Adrenal gland (tissue), 12 donors: ENCODE measurements around the gene ASCC1. TPM values are rescaled to one million over a fixed set of nuclear protein-coding genes. Genes with fewer than 3 reads are reported as not detected.

Source experiments
- DNase-seq, 7 donors: peaks; one replicate each; pipeline ENCODE4 v3.0.0-alpha.2; 2019 to 2020
- H3K27ac ChIP-seq, 5 donors: fragments of 200-600 bp; sonication (generic) in 4 of 5; 1 replicate in 3 of 5; 2 replicates in 2 of 5; pipeline versions ENCODE4 v1.5.1 to v1.8.0; 2016 to 2020; ENCODE audit warnings: mild to moderate bottlenecking in 1 of 5
- H3K27me3 ChIP-seq: fragments of 200-600 bp; 2 replicates; pipeline ENCODE4 v1.8.0; 2021
- H3K36me3 ChIP-seq, 2 donors: fragments of 200-600 bp; replicated peaks in 1 of 2; 1 replicate in 1 of 2; 2 replicates in 1 of 2; pipeline versions ENCODE4 v1.5.1 to v1.8.0; 2018 to 2022
- H3K4me1 ChIP-seq, 2 donors: fragments of 200-600 bp; replicated peaks in 1 of 2; 1 replicate in 1 of 2; 2 replicates in 1 of 2; pipeline versions ENCODE4 v1.5.1 to v1.8.0; 2018 to 2021
- H3K4me3 ChIP-seq, 4 donors: fragments of 200-600 bp; sonication (generic) in 3 of 4; one replicate each; pipeline ENCODE4 v1.5.1; 2016 to 2018
- H3K9me3 ChIP-seq, 3 donors: fragments of 200-600 bp; sonication (generic) in 1 of 3; replicated peaks in 1 of 3; 1 replicate in 2 of 3; 2 replicates in 1 of 3; pipeline versions ENCODE4 v1.5.1 to v1.8.0; 2016 to 2021
- POLR2A ChIP-seq, 2 donors: fragments of 450-650 bp; IDR thresholded peaks; one replicate each; pipeline ENCODE4 v1.6.1; 2017; ENCODE audit warnings: antibody characterized with exemption in 2 of 2, mild to moderate bottlenecking in 2 of 2, moderate library complexity in 1 of 2
- WGBS, 4 donors: extraction: QIAGEN DNeasy Blood & Tissue Kit in 2 of 4; methylation state at CpG; one replicate each; pipeline versions ENCODE4 v1.1.5 to v1.1.7; 2013 to 2017; 5-methylcytosine and 5-hydroxymethylcytosine counted together
- intact Hi-C, 2 donors: fragments of 100-400 bp; cut with DNase I; formaldehyde crosslinking; loops; one replicate each; pipeline versions ENCODE4 v1.14.1 to v1.15.0; 2022 to 2023
- polyA plus RNA-seq, 3 donors: library from polyadenylated mRNA; stranded (reverse); fragments of 200-250 nt in 2 of 3; fragments of 350-450 nt in 1 of 3; fragmentation: Illumina TruSeq in 1 of 3; extraction: RNeasy Lipid Tissue Mini Kit (QIAGEN cat#74804) in 1 of 3; gene quantifications; one replicate each; pipeline ENCODE4 v1.2.3, GENCODE V29; 2013 to 2014
- total RNA-seq, 9 donors: library from RNA; depleted of rRNA in 4 of 9; stranded (reverse); fragments of >200 nt in 4 of 9; fragments of 120-200 nt in 1 of 9; fragmentation: NEBNext Ultra II Directional in 1 of 9; extraction: Animal tissue kit (Norgen Biotek cat#: 25700) in 1 of 9; gene quantifications; one replicate each; pipeline versions ENCODE4 v1.1.0 to v1.2.4, GENCODE V29; 2013 to 2023
- TF ChIP-seq, protein P1 (sequence below), 6 experiments: fragments of 450-650 bp in 4 of 6; fragments of 200-600 bp in 2 of 6; sonication (generic) in 1 of 6; IDR thresholded peaks; 1 replicate in 5 of 6; 2 replicates in 1 of 6; pipeline versions ENCODE4 v1.5.1 to v1.8.0; 2016 to 2021; ENCODE audit warnings: antibody characterized with exemption in 6 of 6, mild to moderate bottlenecking in 2 of 6, moderate library complexity in 1 of 6
- donor health status: healthy with polysubstance abuse.
- donor health status: Bipolar disorder and iron deficiency.
- donor health status: DM: yes; HTN: yes; CAD: no.
- donor health status: DM: no; HTN: no; CAD: no.
- donor health status: DM: no; HTN: no; CAD: no.
- donor health status: DM: yes; HTN: yes; CAD: no.

ASCC1 gene
- total and polyA plus RNA-seq, 12 donors = 9.7 to 101 (median 36.7) TPM

DNA sequence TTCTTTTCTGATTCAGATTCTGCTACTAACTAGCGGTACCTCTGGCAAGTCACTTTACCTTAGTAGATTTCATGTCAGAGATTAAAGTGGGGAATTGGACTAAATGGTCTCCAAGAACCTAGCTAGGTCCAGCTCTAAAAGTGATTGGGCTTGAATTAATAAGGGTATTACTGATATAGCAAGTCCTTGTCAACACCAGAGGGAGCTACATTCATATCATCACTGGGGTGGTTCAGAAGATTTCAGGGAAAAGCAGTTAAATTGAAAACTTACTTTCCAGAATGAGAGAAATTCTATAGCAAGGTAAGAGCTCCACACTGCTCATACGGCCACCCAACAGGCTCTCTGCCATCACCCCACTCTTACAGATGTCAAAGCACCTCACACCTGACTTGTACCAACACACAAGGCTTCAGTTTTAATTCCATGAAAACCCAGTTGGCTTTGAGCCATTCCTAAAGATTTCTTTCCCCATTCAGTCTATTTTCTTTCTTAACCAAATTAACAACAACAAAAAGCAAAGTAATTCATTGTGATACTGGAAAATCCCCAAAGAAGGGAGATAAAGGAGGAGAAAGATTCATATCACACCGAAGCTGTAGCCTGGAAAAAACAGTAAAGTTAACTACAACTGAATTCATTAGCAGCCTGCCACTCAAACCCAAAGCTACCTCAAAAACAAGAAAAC is 89.7 kb downstream of the ASCC1 start:
- intact Hi-C loops = loop anchor here (10.0 kb wide), 2 partner anchors 98 to 208 kb away; no protein-coding TSS in a partner anchor
- Histone ChIP-seq H3K4me1 (peaks cover 4 to 17% of the 10 kb centered on the region in 2 donors), H3K36me3 (no peaks in the 10 kb centered on the region), H3K9me3 (no peaks in the 10 kb centered on the region), H3K27me3 (no peaks in the 10 kb centered on the region), H3K4me3 (no peak overlapping the region), H3K27ac (no peak overlapping the region)
- 77 to 84% (median 82%) methylated on average over 3 of the region's 3 CpGs for WGBS, 4 donors
- DNase-seq = peak in 2 of 7 donors; percentile 16 to 30
- TF ChIP-seq, protein P1, sequence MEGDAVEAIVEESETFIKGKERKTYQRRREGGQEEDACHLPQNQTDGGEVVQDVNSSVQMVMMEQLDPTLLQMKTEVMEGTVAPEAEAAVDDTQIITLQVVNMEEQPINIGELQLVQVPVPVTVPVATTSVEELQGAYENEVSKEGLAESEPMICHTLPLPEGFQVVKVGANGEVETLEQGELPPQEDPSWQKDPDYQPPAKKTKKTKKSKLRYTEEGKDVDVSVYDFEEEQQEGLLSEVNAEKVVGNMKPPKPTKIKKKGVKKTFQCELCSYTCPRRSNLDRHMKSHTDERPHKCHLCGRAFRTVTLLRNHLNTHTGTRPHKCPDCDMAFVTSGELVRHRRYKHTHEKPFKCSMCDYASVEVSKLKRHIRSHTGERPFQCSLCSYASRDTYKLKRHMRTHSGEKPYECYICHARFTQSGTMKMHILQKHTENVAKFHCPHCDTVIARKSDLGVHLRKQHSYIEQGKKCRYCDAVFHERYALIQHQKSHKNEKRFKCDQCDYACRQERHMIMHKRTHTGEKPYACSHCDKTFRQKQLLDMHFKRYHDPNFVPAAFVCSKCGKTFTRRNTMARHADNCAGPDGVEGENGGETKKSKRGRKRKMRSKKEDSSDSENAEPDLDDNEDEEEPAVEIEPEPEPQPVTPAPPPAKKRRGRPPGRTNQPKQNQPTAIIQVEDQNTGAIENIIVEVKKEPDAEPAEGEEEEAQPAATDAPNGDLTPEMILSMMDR (IDR thresholded peaks at IDR 0.05) = peak; percentile 18 to 67 (median 54)
- TF ChIP-seq POLR2A (IDR thresholded peaks at IDR 0.05) = no peak

DNA sequence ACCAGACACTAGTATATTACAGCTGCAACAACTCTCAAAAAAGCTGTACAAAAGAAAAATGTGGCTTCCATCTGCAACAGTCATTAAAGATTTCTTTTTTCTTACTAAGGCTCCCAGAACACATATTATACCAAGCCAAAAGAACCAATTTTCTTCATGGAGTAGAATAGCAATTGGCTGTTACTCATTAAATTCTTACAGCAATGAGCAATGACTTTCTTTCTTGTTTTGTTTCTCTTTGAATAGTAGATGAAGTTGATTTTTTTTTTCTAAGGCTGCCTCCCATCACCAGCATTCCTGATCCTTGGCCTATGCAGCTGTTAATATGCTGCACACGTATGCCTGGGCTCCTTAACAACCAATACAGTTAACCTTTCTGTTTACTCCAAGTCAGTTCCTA is 91.1 kb downstream of the ASCC1 start:
- H3K4me1 ChIP-seq = peaks cover 4 to 17% of the 10 kb centered on the region in 2 donors
- H3K9me3 ChIP-seq = no peaks in the 10 kb centered on the region
- intact Hi-C loops = loop anchor here (10.0 kb wide), 2 partner anchors 100 to 210 kb away; no protein-coding TSS in a partner anchor
- H3K4me3 ChIP-seq = no peak overlapping the region
- H3K36me3 ChIP-seq = no peaks in the 10 kb centered on the region
- peak overlapping the region in 1 of 5 donors; percentile 14 for H3K27ac ChIP-seq
- no peaks in the 10 kb centered on the region for H3K27me3 ChIP-seq
- TF ChIP-seq, protein P1 (IDR thresholded peaks at IDR 0.05) = no peak
- TF ChIP-seq POLR2A (IDR thresholded peaks at IDR 0.05) = no peak
- WGBS, 4 donors = 71 to 87% (median 81%) methylated on average over 1 of the region's 1 CpG
- DNase-seq = no peak

DNA sequence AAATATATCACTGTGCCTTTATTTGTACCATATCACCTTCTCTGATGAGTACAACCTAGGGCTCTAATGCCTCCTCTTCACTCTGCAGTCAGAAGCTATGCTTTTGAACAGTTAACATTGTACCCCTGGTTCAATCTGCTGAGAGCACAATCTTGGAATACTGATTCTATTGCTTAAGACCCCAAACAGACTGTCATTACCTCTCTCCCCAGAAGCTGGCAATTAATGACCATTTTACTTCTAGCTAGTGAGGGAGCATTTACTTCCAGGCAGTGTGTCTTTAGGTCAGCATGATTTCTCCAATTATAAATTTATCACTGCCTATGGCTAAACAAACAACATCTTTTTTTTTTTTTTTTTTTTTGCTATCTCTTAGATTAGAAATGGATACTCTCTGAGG is 91.7 kb downstream of the ASCC1 start:
- no peak overlapping the region for H3K27ac ChIP-seq
- TF ChIP-seq, protein P1 (IDR thresholded peaks at IDR 0.05) = no peak
- TF ChIP-seq POLR2A (IDR thresholded peaks at IDR 0.05) = no peak
- intact Hi-C loops = loop anchor here (10.0 kb wide), 2 partner anchors 100 to 210 kb away; no protein-coding TSS in a partner anchor

DNA sequence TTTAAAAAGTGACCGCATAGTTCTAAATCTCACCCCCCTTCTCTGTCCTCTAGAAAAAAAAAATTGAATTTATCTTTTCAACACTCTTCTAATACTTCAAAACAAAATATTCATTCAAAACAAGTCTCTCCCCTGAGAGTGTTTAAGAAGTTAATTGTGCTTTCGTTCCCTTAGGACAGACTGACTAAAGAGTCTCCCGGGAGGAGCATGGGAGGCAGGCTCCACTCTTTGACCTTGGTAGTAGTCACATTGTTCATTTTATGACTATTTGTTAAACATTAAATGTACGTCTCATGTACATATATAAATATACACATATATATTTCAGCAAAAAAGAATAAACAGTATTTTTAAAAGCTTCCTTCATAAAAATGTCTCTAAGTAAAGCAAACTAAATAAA is 92.5 kb downstream of the ASCC1 start:
- TF ChIP-seq, protein P1 (IDR thresholded peaks at IDR 0.05) = no peak
- TF ChIP-seq POLR2A (IDR thresholded peaks at IDR 0.05) = no peak
- H3K27ac ChIP-seq = no peak overlapping the region
- WGBS, 4 donors = 62 to 82% (median 74%) methylated on average over 4 of the region's 4 CpGs
- H3K4me1 ChIP-seq = peaks cover 4 to 17% of the 10 kb centered on the region in 2 donors
- H3K9me3 ChIP-seq = no peaks in the 10 kb centered on the region
- intact Hi-C loops = loop anchor here (10.0 kb wide), 2 partner anchors 101 to 211 kb away; no protein-coding TSS in a partner anchor
- DNase-seq = no peak
- H3K4me3 ChIP-seq = no peak overlapping the region
- H3K36me3 ChIP-seq = no peaks in the 10 kb centered on the region
- H3K27me3 ChIP-seq = no peaks in the 10 kb centered on the region

More for the DNA sequence above, 91.7 kb downstream of the ASCC1 start:
- Histone ChIP-seq H3K36me3 (no peaks in the 10 kb centered on the region), H3K4me1 (peaks cover 4 to 17% of the 10 kb centered on the region in 2 donors), H3K9me3 (no peaks in the 10 kb centered on the region), H3K27me3 (no peaks in the 10 kb centered on the region), H3K4me3 (no peak overlapping the region)
- no peak for DNase-seq
